OCI-LY1 (cell line): Measurements from ENCODE around the gene RPH3AL.

Experiments
- H2AFZ ChIP-seq: fragments of 200-600 bp; sonication (generic), shearing (Covaris generic); 2 replicates; pipeline ENCODE4 v1.6.0; 2014; ENCODE audit warnings: antibody characterized with exemption, mild to moderate bottlenecking, low read length
- H3F3A ChIP-seq: fragments of 200-600 bp; sonication (generic), shearing (Covaris generic); 2 replicates; pipeline ENCODE4 v1.6.0; 2014; ENCODE audit warnings: mild to moderate bottlenecking, antibody characterized with exemption, low read length, moderate library complexity; ENCODE audit not compliant: insufficient read depth
- H3K27ac ChIP-seq: fragments of 200-600 bp; sonication (generic); 2 replicates; pipeline ENCODE4 v1.5.1; 2014; ENCODE audit warnings: low read length, mixed run types, mild to moderate bottlenecking, low read depth; ENCODE audit not compliant: poor library complexity, severe bottlenecking
- H3K27me3 ChIP-seq: fragments of 200-600 bp; sonication (generic); 2 replicates; pipeline ENCODE4 v1.6.0; 2014; ENCODE audit warnings: antibody characterized with exemption, mild to moderate bottlenecking, low read length, moderate library complexity; ENCODE audit not compliant: insufficient read depth
- H3K36me3 ChIP-seq: fragments of 200-600 bp; sonication (generic); 2 replicates; pipeline ENCODE4 v1.6.1; 2014; ENCODE audit warnings: mild to moderate bottlenecking, antibody characterized with exemption, low read length, moderate library complexity, mixed read lengths; ENCODE audit not compliant: insufficient read depth
- H3K4me1 ChIP-seq: fragments of 200-600 bp; sonication (generic); 2 replicates; pipeline ENCODE4 v1.5.1; 2014; ENCODE audit warnings: mild to moderate bottlenecking, low read length, moderate library complexity; ENCODE audit not compliant: insufficient read depth, severe bottlenecking
- H3K4me2 ChIP-seq: fragments of 200-600 bp; sonication (generic), shearing (Covaris generic); 2 replicates; pipeline ENCODE4 v1.6.1; 2014; ENCODE audit warnings: low read length
- H3K4me3 ChIP-seq: fragments of 200-600 bp; sonication (generic); 2 replicates; pipeline ENCODE4 v1.5.1; 2014; ENCODE audit warnings: low read length, low read depth, mild to moderate bottlenecking, mixed read lengths; ENCODE audit not compliant: poor library complexity, severe bottlenecking
- H3K79me2 ChIP-seq: fragments of 200-600 bp; shearing (Covaris generic); 2 replicates; pipeline ENCODE4 v1.6.1; 2016; ENCODE audit warnings: mixed run types, low read length, mixed read lengths; ENCODE audit not compliant: insufficient read depth
- H3K9ac ChIP-seq: fragments of 200-600 bp; sonication (generic), shearing (Covaris generic); 2 replicates; pipeline ENCODE4 v1.6.1; 2014; ENCODE audit warnings: mild to moderate bottlenecking, low read length, mixed read lengths
- H3K9me2 ChIP-seq: fragments of 200-600 bp; sonication (generic), shearing (Covaris generic); 2 replicates; pipeline ENCODE4 v1.6.1; 2014; ENCODE audit warnings: low read depth, mild to moderate bottlenecking, low read length, mixed read lengths
- H3K9me3 ChIP-seq: fragments of 200-600 bp; shearing (Covaris generic); 2 replicates; pipeline ENCODE4 v1.6.1; 2014; ENCODE audit warnings: low read length, mixed read lengths
- H4K20me1 ChIP-seq: fragments of 200-600 bp; sonication (generic), shearing (Covaris generic); 2 replicates; pipeline ENCODE4 v1.6.0; 2016; ENCODE audit warnings: mild to moderate bottlenecking, low read length; ENCODE audit not compliant: insufficient read depth
- CTCF ChIP-seq: fragments of 200-600 bp; sonication (generic), shearing (Covaris generic); IDR thresholded peaks from 2 replicates; pipeline ENCODE4 v1.5.1; 2017; ENCODE audit warnings: mild to moderate bottlenecking, antibody characterized with exemption, low read length, moderate library complexity, mixed read lengths
- EZH2 ChIP-seq: fragments of 200-600 bp; sonication (generic), shearing (Covaris generic); IDR thresholded peaks from 2 replicates; pipeline ENCODE4 v1.8.0; 2017; ENCODE audit warnings: borderline replicate concordance, mixed run types, mild to moderate bottlenecking, antibody characterized with exemption, low read length, moderate library complexity, mixed read lengths

RPH3AL gene

GRCh38 chr17:192666-193425, 159.8 kb downstream of the RPH3AL start:
- no peaks in the 10 kb centered on the region for H3K36me3 ChIP-seq
- H3K4me2 ChIP-seq: no peak overlapping the region
- H3K79me2 ChIP-seq: no peaks in the 10 kb centered on the region

GRCh38 chr17:189444-189843, 163.2 kb downstream of the RPH3AL start:
- Histone ChIP-seq H3K4me1 (no peaks in the 10 kb centered on the region), H4K20me1 (no peaks in the 10 kb centered on the region), H3K9me3 (no peaks in the 10 kb centered on the region), H3K27ac (no peak overlapping the region), H3K36me3 (no peaks in the 10 kb centered on the region), H3K9me2 (no peaks in the 10 kb centered on the region), H3K4me3 (no peak overlapping the region), H3F3A (no peaks in the 10 kb centered on the region), H3K4me2 (no peak overlapping the region), H2AFZ (no peak overlapping the region), H3K79me2 (no peaks in the 10 kb centered on the region), H3K9ac (no peak overlapping the region), H3K27me3 (no peaks in the 10 kb centered on the region)
- no peak for TF ChIP-seq CTCF

More at GRCh38 chr17:192666-193425, 159.8 kb downstream of the RPH3AL start:
- Histone ChIP-seq H3K9me2 (no peaks in the 10 kb centered on the region), H3K4me1 (no peaks in the 10 kb centered on the region), H3K9me3 (no peaks in the 10 kb centered on the region), H3K9ac (no peak overlapping the region), H3K27ac (no peak overlapping the region), H4K20me1 (no peaks in the 10 kb centered on the region), H3K27me3 (peaks cover 6% of the 10 kb centered on the region; the same call in 1 of the 2 replicates), H3F3A (no peaks in the 10 kb centered on the region), H2AFZ (no peak overlapping the region), H3K4me3 (no peak overlapping the region)
- TF ChIP-seq EZH2 (no peak), CTCF (no peak)

GRCh38 chr17:187130-187529, 165.5 kb downstream of the RPH3AL start:
- no peak overlapping the region for H3K4me2 ChIP-seq
- no peaks in the 10 kb centered on the region for H3F3A ChIP-seq
- TF ChIP-seq EZH2 (no peak), CTCF (no peak)
- no peak overlapping the region for H2AFZ ChIP-seq
- H3K4me3 ChIP-seq: no peak overlapping the region
- no peaks in the 10 kb centered on the region for H3K9me3 ChIP-seq
- H3K79me2 ChIP-seq: no peaks in the 10 kb centered on the region
- no peaks in the 10 kb centered on the region for H3K4me1 ChIP-seq
- H3K36me3 ChIP-seq: no peaks in the 10 kb centered on the region
- H3K9ac ChIP-seq: no peak overlapping the region
- no peaks in the 10 kb centered on the region for H3K9me2 ChIP-seq
- no peak overlapping the region for H3K27ac ChIP-seq
- H3K27me3 ChIP-seq: no peaks in the 10 kb centered on the region; the same call in none of the 2 replicates
- H4K20me1 ChIP-seq: no peaks in the 10 kb centered on the region
